ENCODE results near the gene DPP4.

The DPP4 gene

GRCh38 chr2:162073888-162074631 lies at the start of gene DPP4:
Gene DPP4 (minus strand): TSS chr2:162074215. CDS start chr2:162073981, 234 bp downstream.
- no peak for DNase-seq

GRCh38 chr2:162118166-162119031 lies 44.4 kb upstream of the DPP4 start:
- peak; percentile 6 for DNase-seq

DNA sequence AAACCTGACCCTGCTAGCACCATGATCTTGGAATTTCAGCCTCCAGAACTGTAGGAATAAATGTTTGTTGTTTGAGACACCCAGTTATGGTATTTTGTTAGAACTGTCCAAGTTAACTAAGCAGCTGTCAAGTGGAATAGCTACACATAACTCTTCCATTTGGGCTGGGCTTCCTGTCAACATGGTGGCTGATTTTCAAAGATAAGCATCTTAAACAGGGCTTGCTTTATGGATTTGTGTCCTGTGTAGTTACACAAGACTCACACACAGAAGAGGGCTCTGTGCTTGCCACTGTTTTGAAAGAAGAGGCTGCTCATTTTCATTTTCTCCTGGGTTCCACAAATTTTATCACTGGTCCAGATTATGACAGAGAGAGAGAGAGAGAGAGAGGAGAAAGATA lies 42.3 kb upstream of the DPP4 start:
- no peak for DNase-seq

- no peak for DNase-seq
Observed at GRCh38 chr2:162115076-162115475, 41.1 kb upstream of the DPP4 start.

GRCh38 chr2:162114271-162114670 lies 40.3 kb upstream of the DPP4 start:
- DNase-seq: no peak

GRCh38 chr2:162113776-162114168 lies 39.8 kb upstream of the DPP4 start:
- no peak for DNase-seq

GRCh38 chr2:162113088-162113775 lies 39.2 kb upstream of the DPP4 start:
- DNase-seq: no peak

DNA sequence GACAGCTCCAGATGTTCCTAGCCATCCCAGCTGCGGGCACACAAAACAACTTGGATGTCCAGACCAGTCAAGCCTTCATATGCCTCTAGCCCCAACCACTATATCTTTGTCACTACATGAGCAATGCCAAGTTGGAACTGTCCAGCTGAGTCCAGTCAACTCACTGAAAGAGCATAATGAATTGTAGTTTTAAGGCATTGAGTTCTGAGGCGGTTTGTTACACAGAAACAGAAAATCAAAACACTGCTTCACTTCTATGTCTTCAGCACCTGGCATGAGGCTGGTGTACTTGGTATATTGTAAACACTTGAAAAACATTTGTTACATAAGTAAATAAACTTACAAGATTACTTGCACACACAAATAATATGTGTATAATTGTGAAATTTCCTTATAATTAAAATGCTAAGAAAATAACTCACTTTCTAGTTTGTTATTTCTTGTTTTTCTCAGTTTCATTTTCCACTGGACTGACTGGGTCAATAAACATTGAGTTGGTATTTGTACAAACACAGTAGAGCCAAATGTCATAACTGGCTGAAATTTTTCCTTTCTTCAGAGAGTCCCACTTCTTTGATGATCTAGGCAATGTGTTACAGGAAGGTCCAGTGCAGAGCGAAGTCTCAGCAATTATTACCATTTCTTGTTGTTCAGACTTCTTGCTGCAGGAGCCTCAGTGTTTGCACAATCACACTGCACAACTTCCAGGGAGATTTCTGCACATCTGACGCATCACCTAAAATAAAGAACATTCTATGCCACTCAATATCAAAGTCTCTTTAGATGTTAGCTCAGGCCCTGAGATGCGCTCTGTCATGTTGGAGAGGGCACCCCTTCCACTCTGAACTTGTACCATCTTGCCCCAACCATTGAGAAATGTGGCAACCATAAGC lies 38.2 kb upstream of the DPP4 start:
- DNase-seq: no peak

GRCh38 chr2:162107361-162107901 lies 33.4 kb upstream of the DPP4 start:
- no peak for DNase-seq

DNA sequence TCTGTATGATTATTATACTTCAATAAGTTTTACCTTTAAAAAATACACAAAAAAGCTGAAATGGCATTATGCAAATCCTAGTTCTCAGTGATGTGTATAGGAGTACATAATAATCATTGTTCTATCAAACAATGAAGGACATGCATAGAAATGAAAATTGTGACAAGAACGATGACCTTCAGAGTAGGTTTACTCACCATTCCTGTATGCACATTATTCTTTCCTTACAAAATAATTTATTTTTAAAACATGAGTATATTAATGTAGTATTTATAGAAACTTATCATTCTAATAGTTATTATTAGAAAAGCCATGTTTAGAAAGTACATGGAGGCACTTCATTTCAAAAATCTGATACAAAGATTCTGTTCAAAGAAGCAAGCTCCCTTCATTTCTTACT lies 32.7 kb upstream of the DPP4 start:
- DNase-seq: no peak

DNA sequence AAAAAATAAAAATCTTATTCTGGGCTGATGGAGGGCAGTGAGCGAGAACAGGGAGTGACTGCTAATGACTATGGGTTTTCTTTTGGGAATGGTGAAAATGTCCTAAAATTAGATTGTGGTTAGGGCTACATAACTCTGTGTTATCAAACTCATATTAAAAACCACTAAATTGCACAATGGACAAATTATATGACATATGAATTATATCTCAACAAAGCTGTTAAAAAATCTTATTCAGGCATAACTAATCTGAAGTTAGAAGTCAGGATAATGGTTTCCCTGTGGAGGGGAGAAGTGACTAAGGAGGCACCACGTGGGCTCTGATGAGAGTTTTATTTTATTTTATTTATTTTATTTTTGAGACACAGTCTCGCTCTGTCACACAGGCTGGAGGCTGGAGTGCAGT lies 32.1 kb upstream of the DPP4 start:
- DNase-seq: no peak

DNA sequence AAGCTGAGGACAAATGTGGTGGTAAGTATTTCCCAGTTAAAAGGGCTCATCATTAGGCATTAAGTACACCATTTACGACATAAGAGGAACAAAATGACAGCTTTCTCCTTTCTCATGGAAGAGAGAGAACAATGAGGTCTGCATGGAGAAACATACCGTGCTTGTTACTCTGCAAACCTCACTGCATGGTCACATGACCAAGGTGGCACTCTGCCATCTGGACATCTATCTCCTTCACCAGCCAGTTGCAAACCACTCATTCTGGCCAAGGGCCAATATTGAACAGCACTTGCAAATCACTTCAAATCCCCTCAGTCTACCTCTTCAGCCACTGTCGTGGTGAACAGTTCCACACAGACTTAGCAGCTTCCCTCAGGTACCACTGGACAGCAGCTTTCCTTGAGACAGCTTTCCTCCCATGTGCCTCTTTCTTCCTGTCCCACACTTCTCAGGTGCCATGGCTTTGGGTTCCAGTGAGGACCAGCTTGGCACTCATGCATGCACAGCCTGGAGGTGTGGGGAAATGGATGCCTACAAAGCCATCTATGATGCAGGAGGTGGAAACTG lies 29.5 kb upstream of the DPP4 start:
- DNase-seq: no peak

DNA sequence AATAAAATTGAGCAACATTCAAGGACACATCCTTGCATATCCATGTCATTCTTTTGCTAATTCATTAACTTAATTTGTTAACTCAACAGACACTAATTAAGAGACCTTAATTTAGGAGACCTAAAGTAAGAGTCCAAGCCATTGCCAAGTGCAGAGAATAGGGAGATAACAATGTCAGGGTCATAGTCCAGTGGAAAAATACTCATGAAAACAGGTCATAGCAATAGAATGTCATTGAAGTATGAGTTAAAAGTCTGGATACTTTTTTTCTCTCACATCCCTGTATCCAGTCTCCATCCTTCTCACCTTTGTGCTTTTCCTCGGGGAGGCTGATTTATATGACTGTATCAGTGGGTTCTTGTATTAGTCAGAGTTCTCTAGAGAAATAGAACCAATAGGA lies 26.6 kb upstream of the DPP4 start:
- DNase-seq: no peak

- DNase-seq: no peak
Observed at GRCh38 chr2:162099836-162100235, 25.8 kb upstream of the DPP4 start.

GRCh38 chr2:162092658-162093556 lies 18.9 kb upstream of the DPP4 start:
- DNase-seq: no peak

- DNase-seq: no peak
Observed at GRCh38 chr2:162092008-162092390, 18.0 kb upstream of the DPP4 start.

GRCh38 chr2:162091325-162092007 lies 17.5 kb upstream of the DPP4 start:
- DNase-seq: no peak

DNA sequence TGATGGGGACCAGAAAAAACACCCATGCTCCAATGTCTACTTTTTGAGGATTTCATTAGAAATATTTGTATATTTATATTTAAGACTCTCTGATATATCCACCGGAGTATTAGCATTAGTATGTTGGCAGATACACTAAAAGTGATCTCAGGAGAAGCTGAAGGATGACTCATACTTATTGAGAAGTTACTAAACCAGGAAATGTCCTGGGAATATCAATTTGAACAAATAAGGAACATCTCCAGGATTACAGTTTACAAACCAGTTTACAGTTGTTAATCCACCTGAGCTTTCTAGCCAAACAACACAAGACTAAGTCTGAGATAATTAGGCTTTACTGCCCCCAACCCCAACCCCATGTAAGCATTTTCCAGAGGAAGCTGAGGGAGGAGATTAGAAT lies 16.1 kb upstream of the DPP4 start:
- no peak for DNase-seq

GRCh38 chr2:162086904-162087303 lies 12.9 kb upstream of the DPP4 start:
- no peak for DNase-seq
